Fibroblast of skin of abdomen (primary cell): ENCODE data around the gene FLVCR1. TPM values are rescaled to one million over a fixed set of nuclear protein-coding genes. Genes with fewer than 3 reads are reported as not detected.
A peak's percentile ranks its signal among the peaks of the same experiment; 100 is the strongest.
"Not testable (repeated sequence)": the region's sequence is repeated elsewhere in the genome, so short reads cannot be mapped to it uniquely, and the experiment has no call there.

Source experiments
- DNase-seq: peaks from one replicate; pipeline ENCODE4 v3.0.0-alpha.2; 2013
- polyA plus RNA-seq, 2 experiments: library from polyadenylated mRNA; unstranded; fragments of 120-200 nt; gene quantifications; one replicate each; pipeline ENCODE4 v1.2.1, GENCODE V29; 2013; ENCODE audit not compliant: insufficient read length in 2 of 2

The FLVCR1 gene
- polyA plus RNA-seq (2013, experiment 1 of 2; ENCODE audit: insufficient read length): 2.6 TPM
- 3.5 TPM for polyA plus RNA-seq (2013, experiment 2 of 2; ENCODE audit: insufficient read length)

- peak; percentile 95 for DNase-seq
These were observed at the start of gene FLVCR1 for GRCh38 chr1:212857992-212858460. FLVCR1 (plus strand) TSS chr1:212858275; CDS start chr1:212858453, 178 bp downstream.

GRCh38 chr1:212814537-212815334 lies 43.3 kb upstream of the FLVCR1 start:
- DNase-seq: peak; percentile 11

- DNase-seq: no peak
These were observed 41.4 kb upstream of the FLVCR1 start for GRCh38 chr1:212816567-212817278.

DNA sequence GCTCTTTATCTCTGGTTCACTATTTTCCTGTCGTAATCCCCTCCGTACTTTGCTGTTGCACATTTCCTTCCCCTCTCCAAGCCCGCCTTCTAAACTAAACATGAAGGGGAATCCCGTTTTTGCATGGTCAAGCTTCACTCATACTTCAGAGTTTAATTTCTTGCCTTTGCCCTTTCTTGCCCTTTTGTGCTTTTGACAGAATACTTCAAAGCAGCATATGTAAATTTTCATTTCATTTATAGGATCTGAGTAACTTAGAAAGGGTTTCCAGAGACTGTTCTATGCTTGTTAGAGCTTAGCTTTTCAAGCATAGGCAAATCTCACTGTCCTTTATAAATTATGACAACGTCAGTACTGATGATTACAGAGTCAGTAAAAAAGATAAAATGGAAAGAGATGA lies 38.3 kb upstream of the FLVCR1 start:
- no peak for DNase-seq

GRCh38 chr1:212820969-212821368 lies 37.1 kb upstream of the FLVCR1 start:
- DNase-seq: no peak

GRCh38 chr1:212822956-212823355 lies 35.1 kb upstream of the FLVCR1 start:
- no peak for DNase-seq

GRCh38 chr1:212824201-212824600 lies 33.9 kb upstream of the FLVCR1 start:
- no peak for DNase-seq

DNA sequence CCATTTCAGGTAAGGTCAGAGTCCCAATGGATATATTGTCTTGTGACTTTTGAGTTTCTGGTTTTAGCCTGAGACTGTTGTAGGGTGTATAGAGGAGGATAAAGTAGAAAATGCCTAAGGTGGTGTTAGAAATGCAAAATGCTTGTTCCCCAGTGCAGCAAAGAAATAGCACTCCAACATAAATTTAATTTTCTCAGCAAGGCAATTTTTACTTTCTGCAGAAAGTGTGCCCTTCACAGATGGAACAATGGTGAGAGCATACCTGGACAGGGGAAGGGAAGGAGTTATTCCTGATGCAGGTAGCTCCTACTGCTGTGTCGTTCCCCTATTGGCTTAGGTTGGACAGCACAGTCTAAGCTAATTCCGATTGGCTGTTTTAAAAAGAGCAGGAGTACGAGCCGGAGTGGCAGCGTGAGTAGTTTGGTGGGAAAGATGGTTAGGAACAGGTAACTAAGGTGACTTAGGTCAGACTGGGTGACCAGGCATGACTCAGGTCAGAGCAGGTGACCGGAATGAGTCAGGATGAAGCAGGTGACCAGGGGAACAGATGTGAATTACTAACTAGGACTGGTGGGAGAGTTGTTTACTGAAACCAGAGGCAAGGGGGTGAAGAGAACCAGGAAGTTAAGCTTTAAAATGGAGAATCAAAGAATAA lies 32.1 kb upstream of the FLVCR1 start:
- DNase-seq: no peak

DNA sequence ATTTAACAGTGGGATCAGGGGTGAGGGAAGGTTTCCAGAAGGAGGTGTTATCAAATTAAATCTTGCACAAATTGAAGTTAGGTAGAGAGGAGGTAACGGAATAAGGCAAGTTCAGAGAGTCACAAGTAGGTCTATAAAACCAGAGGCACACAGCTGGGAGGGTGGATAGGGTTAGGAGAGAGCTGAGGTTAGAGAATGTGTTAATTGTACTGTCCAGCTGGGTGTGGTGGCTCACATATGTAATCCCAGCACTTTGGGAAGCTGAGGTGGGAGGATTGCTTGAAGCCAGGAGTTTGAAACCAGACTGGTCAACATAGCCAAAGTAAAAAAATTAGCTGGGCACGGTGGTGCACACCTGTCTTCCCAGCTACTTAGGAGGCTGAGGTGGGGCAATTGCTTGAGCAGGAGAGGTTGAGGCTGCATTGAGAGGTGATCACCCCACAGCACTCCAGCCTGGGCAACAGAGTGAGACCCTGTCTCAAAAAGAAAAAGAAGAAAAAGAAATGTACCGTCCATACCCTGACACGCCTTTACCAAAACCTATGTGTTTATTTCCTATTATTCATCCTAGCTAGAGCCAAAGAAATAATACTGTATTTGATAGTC lies 30.8 kb upstream of the FLVCR1 start:
- no peak for DNase-seq

- no peak for DNase-seq
These were observed 30.2 kb upstream of the FLVCR1 start for GRCh38 chr1:212827831-212828278.

- no peak for DNase-seq
These were observed 29.7 kb upstream of the FLVCR1 start for GRCh38 chr1:212828395-212828794.

GRCh38 chr1:212833211-212834207 lies 24.6 kb upstream of the FLVCR1 start:
- DNase-seq: not testable (repeated sequence)

DNA sequence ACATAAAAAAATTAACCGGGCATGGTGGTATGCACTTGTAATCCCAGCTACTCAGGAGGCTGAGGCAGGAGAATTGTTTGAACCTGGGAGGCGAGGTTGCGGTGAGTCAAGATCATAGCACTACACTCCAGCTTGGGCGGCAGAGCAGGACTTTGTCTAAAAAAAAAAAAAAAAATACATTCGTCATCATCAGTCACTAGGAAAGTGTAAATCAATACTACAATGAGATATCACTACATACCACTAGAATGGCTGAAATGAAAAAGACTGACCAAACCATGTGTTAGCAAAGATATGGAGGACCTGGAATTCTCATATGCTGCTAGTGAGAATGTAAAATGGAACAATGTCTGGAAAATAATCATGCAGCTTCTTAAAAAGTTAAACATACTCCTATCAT lies 19.9 kb upstream of the FLVCR1 start:
- DNase-seq: no peak

DNA sequence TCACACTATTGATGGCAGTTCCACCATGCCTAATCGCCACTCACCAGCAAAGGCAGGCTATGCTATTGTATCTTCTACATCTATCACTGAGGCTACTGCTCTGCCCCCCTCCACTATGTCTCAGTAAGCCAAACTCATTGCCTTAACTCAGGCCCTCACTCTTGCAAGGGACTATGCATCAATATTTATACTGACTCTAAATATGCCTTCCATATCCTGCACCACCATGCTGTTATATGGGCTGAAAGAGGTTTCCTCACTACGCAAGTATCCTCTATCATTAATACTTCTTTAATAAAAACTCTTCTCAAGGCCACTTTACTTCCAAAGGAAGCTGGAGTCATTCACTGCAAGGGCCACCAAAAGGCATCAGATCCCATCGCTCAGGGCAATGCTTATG lies 13.6 kb upstream of the FLVCR1 start:
- DNase-seq: not testable (repeated sequence)

DNA sequence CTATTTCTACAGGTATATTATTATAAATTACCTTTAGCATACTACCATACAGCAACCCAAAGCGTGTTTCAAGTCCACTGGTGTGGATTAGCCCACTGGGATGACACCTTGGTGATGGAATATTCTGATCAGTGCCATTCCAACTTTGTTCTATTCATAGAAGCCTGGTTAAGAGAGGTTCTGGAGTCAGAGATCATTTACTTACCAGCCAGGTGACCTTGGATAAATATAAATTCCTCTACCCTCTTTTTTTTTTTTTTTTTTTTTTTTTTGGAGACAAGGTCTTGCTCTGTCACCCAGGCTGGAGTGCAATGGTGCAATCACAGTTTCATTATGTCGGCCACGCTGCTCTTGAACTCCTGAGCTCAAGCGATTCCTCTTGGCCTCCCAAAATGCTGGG lies 10.5 kb upstream of the FLVCR1 start, which contains the start of gene SPATA45:
Gene SPATA45 (minus strand): TSS at position 101 of the 400 bp plus-strand sequence. CDS start 11,500 bp downstream, outside the sequence.
- DNase-seq: no peak

DNA sequence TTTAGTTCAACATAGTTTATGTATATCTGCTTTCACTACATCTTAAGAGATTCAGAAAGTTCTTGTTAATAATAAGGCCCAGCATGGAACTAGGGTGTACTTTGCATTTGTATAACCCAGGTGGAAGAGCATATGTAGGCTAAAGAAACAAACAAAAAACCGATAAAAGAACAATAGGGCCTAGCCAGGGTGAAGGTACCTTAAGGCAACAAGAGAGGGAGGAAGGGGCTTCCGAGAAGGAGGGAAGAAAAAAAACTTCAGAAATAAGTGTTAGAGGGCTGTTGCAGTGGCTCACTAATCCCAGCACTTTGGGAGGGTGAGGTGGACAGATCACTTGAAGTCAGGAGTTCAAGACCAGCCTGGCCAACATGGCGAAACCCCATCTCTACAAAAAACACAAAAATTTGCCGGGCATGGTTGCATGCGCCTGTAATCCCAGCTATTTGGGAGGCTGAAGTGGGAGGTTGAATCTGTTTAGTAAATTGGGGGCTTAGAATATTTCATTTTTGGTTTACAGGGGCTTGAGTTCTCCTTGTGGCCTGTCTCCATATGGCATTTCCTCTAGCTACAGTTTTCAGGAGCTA lies 5.9 kb upstream of the FLVCR1 start:
- DNase-seq: no peak

DNA sequence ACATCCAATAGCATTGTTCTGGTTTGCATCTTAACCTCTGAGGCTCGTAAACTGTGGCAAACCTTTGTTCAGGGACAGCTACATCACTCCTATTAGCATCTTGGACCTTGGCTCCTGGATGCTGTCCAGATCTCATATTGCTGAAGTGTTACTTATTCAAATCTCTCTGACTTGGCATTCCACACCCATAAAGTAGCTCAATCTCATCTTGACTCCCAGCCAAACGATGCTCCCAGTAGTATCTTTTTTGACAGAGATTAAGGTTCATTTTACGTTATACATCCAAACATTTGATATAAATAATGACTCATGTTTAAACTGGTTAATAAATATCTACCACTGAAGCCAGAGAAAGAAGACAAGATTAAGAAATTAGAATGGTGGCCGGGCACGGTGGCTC lies 4.4 kb upstream of the FLVCR1 start:
- no peak for DNase-seq

DNA sequence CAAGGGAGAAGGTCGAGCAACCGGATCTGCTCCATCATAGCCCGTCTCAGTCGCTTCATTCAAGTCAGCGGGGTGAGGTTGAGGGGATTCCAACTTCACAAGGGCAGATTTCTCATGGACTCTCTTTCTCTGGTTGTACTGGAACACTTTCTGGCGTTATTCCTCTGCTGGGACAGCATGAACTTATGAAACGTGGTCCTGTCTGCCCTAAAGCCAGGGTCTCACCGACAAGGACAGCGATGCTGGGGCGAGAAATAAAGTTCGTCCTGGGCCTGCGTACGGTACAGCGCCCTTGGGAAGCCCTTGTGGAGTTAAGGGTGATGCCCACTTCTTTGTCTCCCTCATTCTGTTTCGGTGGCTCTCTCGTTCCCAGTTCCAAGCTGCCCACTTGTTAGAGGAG lies 1.3 kb upstream of the FLVCR1 start:
- DNase-seq: no peak

DNA sequence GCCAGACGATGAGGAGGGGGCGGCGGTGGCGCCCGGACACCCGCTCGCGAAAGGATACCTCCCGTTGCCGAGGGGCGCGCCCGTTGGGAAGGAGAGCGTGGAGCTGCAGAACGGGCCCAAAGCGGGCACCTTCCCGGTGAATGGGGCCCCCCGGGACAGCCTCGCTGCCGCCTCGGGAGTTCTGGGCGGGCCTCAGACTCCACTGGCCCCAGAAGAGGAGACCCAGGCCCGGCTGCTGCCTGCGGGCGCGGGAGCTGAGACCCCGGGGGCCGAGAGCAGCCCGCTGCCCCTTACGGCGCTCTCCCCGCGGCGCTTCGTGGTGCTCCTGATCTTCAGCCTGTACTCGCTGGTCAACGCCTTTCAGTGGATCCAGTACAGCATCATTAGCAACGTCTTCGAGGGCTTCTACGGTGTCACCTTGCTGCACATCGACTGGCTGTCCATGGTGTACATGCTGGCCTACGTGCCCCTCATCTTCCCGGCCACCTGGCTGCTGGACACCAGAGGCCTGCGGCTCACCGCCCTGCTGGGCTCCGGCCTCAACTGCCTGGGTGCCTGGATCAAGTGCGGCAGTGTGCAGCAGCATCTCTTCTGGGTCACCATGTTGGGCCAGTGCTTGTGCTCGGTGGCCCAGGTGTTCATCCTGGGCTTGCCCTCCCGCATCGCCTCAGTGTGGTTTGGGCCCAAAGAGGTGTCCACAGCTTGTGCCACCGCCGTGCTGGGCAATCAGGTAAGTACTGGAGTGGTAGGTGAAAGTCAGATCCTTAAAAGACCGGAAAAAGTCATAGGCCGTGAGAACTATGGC lies 588 bp downstream of the FLVCR1 start:
- peak; percentile 10 for DNase-seq
